HG03175 (cell line): ENCODE results near the gene SMG9.
"Not testable (repeated sequence)": the region's sequence is repeated elsewhere in the genome, so short reads cannot be mapped to it uniquely, and the experiment has no call there.

ENCODE experiments used
- ATAC-seq: cut with Tn5 transposase; IDR thresholded peaks from one replicate; pipeline ENCODE4 v1.9.1; 2021; ENCODE audit warnings: mild to moderate bottlenecking, moderate library complexity; ENCODE audit not compliant: unreplicated experiment

SMG9 gene

DNA sequence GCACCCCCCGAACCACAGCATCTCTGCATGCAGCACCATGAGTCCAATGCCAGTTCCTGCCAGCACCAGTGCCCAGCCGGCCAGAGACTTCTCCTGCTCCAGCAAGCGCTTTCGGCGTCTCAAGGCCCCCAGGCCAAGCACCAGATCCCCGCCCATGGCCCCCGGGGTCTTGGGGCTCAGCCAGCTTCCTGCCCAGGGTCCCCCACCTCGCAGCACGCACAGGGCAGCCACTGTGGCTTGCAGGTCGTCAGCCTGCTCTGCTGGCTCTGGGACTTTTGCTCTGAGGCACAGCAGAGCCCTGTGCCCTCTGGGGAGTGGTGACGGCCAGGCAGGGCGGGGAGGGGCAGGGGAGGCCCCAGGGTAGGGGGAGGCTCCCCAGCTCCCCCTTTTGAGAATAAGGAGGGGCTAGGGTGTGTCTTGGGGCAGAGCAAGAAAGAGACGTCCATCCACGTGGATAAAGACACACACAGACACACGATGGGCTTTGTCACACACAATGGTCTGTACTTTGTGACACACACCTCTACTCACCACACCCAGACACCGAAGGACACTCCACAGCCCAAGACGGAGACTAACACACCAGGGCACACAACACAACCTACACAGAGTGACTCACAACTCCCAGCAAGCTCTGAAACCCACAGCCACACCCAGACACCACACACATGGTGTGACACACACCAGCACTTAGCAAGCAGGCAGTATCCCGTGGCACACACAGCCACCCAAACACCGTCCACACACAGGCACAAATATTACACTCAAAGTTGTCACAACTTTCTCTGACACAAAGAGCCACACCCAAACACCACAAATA, 26.2 kb upstream of the SMG9 start, which contains the start of gene KCNN4:
Gene KCNN4, minus strand, starts transcription at position 268 of the 820 bp plus-strand sequence. Its CDS starts 112 bp downstream, at position 156.
- ATAC-seq = no peak

- ATAC-seq = no peak
These were observed 25.1 kb upstream of the SMG9 start for GRCh38 chr19:43779820-43780219.

DNA sequence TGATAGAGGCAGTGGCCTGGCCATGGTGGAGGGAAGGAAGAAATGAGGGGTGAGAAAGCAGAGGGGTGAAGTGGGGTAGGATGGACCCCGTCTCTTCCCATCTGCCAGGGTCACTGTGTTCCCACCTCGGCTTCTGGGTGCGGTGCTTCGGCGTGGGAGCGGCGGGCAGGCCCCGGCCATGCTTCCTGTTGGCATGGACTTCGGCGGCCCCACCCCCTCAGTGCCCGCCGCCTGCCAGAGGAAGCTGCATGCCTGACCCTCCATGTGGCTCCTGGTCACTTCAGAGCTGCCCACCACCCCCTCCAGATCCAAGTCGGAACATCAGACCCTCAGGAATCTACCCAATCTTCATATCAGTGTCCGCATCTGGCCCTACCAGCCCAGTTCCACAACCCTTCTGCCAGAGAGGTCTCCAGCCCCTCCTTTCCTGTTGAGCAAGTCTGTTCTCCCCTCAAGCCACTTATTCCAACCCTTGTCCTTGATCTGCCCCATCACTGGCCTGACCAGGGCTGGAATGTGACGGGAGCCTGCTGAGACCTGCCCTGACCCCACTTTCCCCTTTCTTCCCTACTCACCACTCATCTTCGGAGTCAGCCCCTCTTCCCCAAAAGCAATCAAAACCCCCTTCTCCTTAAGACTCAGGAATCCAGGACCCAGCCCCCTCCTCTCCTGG, 24.5 kb upstream of the SMG9 start:
- ATAC-seq = no peak

- ATAC-seq = no peak
These were observed 23.9 kb upstream of the SMG9 start for GRCh38 chr19:43778651-43779050.

DNA sequence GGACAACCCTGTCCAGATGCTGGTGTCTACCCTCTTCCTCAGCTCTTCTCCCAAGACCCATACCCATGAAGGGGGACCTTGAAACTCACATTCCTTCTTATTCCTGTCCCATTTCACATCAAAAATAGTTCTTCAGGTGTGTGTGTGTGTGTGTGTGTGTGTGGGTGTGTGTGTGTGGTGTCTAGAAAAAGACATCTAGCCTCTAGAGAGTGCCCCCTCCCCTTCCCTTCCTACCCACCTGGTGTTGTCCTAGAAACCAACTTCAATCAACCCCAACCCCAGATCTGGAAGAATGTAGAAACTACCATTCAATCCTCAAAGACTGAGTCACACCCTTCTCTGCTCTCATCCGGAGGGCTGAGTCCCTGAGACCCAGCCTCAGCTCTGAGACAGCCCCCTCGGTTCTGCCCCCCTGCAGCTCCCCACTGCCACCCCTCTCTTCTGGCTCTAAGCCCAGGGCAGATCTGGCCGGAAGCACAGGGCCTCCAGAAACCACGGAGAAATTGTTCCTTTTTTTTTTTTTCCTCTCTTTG, 22.5 kb upstream of the SMG9 start:
- no peak for ATAC-seq

DNA sequence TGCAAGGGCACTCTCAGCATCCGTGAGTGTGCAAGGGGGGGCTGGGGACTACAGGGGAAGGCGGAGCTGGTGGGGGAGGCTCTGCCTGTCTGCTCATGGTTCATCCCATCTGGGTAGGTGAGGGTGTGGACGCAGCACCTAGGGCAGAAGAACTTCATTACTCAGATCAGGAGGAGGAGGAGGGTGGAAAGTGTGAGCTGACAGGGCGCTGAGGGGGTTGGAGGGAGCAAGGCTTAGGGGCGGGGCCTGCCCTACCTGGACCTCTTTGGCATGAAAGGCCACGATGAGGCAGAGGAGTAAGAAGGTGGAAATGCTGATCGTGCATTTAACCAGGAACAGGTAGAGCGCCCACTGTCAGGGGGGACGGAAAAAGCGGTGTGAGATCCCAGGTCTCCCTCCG, 21.5 kb upstream of the SMG9 start:
- no peak for ATAC-seq

DNA sequence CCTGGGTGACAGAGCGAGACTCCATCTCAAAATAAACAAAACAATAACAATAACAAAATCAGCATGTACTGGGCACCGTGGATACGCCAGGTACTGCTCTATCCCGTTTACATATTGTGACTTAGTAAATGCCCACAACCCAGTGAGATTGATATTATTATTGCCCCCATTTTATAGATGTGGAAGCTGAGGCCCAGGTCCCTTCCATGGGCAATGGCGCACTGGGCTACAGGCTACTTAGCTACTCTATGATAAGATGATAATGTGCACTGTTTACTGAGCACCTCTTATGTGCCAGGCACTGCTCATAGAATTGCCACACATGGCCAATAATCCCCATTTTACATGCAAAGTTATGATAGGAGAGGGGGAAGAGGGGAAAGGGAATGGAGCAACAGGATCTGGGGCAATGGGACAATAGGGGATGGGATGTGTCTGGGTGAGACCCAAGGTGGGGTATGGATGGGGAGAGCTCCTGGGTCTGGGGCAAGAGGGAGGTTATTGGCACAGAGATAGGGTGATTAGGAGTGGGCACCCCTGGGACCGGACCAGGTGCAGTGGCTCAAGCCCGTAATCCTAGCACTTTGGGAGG, 20.6 kb upstream of the SMG9 start:
- no peak for ATAC-seq

DNA sequence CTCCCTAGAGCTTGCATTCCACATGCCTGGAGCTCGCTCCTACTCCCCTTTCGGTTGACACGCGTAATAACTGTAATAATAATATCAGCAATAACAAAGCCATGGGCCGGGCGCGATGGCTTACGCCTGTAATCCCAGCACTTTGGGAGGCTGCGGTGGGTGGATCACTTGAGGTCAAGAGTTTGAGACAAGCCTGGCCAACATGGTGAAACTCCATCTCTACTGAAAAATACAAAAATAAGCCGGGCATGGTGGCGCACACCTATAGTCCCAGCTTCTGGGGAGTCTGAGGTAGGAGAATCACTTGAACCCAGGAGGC, 20.1 kb upstream of the SMG9 start:
- not testable (repeated sequence) for ATAC-seq

- ATAC-seq = no peak
These were observed 19.6 kb upstream of the SMG9 start for GRCh38 chr19:43774103-43774939.

DNA sequence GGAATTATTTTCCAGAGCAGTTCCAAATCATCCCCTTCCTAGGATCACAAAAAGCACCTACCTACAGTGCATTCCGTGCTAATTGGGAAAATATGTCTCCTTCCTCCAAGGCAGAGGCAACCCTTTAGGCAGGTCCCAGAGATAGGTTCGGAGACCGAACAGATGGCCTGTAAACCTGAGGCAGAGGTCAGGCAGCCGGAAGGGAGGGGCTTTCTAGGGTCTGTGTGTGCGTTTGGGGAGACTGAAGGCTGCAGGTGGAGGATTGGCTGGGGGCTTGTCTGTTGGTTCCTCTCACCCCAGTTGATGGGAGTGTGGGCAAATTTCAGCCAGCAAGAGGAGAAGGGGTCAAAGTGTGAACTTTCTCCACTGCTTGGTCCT, 19.0 kb upstream of the SMG9 start:
- no peak for ATAC-seq

GRCh38 chr19:43769256-43769655, 14.5 kb upstream of the SMG9 start:
- no peak for ATAC-seq

DNA sequence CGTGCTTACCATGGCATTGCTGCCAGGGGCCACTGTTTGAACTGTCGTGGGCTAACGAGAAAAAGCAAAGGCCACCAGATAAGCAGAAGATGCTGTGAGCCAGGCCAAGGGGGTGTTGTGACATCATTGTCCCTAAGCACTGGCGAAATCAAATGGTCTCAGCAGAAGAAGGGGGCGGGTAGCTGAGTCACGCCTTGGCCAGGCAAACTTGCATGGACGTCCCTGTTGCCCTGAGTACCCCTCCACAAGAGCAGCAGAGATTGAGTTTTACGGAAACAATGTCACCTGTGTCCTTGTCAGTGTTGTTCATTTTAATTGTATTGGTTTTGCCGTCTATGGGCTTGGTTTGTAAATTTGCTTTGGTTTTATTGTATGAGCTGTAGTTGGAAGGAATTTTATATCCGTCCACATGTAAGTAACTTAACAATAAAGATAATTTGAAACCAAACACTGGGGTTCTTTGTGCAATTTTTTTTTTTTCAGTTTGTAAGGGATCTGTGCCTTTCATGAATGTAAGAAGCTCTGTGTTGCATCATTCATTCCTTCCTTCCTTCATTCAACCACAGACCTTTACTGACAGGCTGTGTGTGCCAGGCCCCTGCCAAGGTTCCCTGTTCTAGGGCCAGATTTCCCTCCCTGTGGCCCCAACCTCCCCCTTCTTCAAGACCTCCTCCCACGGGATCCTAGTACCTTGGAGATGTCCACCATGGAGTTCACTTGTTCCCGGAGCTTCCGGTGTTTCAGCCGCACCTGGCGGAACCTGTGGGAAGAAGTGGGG, 13.7 kb upstream of the SMG9 start:
- ATAC-seq = no peak

DNA sequence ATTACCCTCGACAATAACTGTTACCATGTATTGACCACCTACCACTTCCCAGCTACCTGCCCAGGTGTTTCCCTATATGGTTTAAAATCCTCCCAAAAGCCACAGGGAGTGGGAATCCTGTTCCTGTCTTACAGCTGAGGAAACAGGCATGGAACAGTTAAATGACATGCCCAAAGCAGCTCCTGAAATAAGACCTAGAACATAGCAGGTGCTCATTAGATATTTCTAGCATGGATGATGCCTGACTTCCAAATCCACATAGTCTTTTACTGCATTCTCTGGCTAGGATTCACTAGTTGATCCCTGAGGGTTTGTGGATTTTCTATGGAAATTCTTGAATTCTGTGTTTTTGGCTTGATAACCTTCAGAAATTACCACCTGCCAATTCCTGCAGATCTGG, 13.1 kb upstream of the SMG9 start:
- ATAC-seq = no peak

DNA sequence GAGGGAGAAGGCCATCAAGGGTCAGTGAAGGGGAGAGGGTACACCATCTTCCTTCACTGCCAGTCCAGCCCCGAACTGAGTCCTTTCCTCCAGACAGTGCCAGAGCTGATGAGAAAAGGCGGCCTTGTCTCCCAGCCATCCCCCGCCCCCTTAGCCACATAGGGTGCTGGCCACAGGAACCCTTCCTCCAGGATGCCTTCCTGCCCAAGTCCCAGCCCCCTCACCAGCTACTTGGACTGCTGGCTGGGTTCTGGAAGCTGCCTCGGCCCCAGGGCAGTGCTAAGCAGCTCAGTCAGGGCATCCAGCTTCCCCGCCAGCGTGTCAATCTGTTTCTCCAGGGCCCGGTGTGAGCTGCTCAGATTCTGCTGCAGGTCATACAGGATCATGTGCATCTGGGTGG, 12.6 kb upstream of the SMG9 start:
- no peak for ATAC-seq

DNA sequence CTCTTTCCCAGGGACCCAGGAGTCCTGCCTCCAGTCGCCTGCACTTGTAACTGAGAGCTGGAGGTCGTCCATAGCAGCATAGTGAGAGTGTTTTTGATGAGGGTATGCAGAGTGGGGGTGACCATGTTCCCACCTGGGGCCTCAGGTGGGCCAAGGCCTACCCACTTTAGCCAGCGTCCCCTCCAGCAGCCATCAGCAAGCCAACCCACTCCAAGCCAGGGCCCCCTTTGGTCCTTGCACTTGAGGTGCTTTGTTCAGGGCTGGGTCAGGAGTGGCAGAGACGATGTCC, 11.9 kb upstream of the SMG9 start:
- no peak for ATAC-seq

DNA sequence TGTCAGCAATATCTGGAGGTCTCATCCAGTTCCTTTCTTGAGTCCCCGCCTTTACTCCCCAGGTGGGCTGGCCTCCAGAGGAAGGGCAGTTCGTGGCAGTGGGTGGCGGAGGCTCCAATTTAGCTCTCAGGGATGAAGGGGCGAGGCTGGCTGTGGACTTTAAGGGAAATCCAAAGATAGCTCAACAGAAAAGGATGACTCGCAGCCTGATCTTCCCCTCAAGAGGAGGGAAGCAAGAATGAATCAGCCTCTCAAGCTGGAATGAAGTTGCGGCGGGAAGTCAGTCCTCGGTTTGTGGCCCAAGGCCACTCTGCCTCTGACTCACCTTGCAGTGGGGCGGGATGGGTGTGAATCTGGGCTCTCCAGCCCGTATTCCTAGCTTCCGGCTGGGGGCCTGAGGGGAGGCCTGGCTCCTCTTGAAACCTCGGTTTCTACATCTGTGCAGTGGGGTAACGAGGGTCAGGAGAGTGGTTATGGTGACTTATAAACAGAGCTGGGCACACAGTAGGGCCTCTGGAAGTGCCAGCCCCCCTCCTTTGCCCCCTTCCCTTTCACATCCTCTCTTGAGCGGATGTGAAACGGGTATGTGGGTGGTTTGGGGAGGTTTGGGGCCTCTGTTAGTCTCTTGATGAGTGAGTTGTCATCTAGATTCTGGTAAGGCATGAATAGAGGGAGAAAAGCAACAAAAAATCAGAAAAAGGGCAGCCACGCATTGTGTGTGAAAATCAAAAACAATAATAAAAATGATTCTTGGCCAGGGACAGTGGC, 10.5 kb upstream of the SMG9 start:
- peak; percentile 78 for ATAC-seq

DNA sequence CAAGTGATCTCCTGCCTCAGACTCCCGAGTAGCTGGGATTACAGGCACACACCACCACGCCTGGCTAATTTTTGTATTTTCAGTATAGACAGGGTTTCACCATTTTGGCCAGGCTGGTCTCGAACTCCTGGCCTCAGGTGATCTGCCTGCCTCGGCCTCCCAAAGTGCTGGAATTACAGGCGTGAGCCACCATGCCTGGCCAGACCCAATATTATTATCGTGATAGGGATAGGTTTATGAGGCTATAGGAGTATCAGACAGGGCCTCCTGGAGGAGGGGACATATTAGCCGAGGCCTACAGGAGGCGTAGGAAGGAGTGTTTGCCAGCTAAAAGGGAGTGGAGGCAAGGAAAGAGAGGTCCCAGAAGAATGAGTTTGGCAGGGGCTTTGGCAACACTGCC, 9.9 kb upstream of the SMG9 start:
- not testable (repeated sequence) for ATAC-seq

DNA sequence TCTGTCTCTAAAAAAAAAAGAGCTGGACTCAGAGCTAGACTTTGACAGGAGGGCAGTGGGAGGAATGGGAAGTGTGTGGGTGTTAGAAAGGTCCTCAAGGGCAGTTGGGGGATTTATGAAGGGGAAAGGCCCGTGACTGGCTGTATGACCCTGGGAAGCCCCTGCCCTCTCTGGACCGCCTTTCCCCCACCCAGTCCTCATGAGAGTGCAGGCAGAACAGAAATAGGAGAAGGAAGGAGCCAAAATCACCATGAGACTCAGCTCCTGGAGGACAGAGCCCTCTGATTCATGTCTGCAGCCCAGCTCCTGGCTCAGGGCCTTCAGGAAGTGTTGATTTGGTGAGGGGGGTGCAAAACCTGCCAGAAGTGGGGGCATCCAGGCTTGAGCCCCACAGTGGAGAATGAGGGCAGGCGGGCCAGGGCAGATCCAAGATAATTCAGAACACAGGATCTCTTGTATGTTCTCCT, 8.7 kb upstream of the SMG9 start:
- no peak for ATAC-seq

- no peak for ATAC-seq
These were observed 8.1 kb upstream of the SMG9 start for GRCh38 chr19:43762814-43763213.

- no peak for ATAC-seq
These were observed 6.2 kb upstream of the SMG9 start for GRCh38 chr19:43760941-43761340.
